Measurements from ENCODE around the gene CYB5A.
"Not testable (repeated sequence)": the region's sequence is repeated elsewhere in the genome, so short reads cannot be mapped to it uniquely, and the experiment has no call there.

CYB5A gene

DNA sequence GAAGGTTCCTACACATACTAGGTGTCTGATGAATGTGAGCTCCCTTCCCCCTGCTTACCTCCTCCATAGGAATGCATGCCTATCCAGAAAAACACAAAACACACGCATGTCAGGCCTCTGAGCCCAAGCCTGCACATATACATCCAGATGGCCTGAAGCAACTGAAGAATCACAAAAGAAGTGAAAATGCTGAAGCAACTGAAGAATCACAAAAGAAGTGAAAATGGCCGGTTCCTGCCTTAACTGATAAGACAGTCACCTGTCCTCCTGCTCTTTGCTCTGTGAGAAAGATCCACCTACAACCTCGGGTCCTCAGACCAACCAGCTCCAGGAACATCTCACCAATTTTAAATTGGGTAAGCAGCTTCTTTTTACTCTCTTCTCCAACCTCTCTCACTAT, 1.2 kb upstream of the CYB5A start:
- not testable (repeated sequence) for DNase-seq

DNA sequence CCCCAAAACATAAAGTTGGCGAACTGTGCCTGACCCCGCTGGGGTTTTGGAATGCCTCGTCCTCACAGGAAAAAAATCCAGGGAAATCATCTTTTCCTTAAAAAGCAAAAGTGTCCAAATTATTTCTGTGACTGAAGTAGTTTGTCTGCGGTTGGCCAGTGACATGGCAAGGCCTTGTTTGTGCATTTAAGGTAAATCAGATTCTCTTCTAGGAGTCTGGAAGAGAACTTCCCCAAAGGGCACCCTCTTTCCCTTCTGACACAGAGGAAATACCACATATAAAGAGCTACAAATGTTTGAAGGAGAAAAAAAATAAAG, 737 bp upstream of the CYB5A start:
- DNase-seq: no peak

DNA sequence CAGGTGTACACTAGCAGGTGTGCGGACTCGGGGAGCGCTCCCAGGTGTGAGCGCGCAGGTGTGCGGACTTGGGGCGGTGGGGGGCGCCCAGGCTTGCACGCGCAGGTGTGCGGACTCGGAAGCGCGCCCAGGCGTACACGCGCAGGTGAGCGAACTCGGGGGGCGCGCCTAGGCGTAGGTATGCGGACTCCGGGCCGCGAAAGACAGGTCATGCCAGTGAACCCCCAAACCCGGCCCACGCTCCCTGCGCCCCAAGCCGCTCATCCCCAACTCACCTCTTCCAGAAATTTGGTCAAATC, 342 bp downstream of the CYB5A start:
- no peak for DNase-seq

DNA sequence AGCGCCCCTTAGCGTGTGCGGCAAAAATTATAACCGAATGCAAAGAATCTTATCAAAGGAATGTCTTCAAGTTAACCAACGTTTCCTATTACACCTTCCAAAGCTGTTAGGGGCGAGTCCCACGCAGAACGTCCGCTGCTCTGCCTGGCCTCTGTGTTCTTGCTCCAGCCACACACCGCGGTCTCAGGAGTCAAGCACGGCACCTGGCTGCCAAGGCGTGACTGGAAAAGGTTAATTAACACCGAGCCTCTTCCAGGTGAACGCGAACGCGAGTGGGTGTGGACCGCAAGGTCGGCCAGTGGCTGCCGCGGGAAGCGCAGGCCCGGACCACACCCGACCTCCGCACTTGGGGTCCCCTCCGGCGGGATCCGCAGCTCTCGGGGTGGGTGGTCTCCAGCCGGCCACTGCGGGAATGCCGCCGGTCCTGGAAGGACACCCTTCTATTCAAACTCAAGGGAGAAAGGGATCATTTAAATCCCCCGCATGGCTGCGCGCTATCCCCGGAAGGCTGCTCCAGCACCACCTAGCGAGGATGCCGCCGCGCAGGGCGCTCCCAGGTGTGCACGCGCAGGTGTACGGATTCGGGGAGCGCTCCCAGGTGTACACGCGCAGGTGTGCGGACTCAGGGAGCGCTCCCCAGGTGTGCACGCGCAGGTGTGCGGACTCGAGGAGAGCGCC, 830 bp downstream of the CYB5A start:
- DNase-seq: peak; percentile 15

DNA sequence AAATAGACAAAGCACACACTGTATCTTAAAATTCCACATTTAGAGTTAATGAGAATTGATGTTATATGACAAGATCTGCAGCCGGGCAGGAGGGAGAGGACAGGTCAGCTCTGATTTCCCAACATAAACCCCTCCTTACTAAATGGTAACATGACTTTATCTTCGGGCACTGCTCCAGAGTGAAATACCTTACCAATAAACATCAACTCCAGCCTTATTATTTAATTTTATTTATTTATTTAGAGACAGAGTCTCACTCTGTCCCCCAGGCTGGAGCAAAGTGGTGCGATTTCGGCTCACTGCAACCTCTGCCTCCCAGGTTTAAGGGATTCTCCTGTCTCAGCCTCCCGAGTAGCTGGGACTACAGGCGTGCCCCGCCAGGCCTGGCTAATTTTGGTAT, 1.7 kb downstream of the CYB5A start:
- no peak for DNase-seq

DNA sequence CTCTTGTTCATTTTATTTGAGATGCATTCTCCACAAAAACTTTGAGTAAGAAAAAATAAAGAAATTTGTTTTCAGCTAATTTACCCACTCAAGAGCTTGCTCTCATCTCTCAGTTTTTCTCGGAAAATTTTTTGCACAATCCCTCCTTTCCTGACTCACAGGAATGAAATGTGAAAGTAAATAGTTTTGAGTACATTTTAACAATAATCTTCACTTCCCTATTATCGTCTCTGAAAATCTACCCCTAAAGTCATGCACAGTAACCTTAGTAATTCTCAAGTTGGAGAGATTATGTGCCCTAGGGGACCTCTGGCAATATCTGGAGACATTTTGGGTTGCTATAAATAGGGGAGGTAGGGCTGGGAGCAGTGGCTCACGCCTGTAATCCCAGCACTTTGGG, 2.6 kb downstream of the CYB5A start:
- DNase-seq: no peak

DNA sequence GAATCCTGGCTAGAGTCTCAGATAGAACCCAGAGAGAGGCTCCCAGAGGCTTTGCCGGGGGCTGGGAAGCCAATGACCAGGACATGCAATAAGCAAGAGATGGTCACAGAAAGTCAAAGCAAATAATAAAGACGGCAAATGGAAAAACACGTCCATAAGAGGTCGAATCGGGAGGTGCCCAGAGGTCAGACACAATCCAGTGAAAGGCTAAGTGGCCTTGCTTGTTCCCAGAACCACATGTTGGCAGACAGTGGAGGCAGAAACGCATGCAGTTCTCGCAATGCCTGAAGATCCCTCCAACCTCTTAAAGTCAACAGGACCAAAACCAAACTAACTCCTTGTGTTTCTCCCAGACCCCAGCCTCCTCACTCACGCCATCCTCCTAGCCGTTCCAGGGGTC, 3.0 kb downstream of the CYB5A start:
- no peak for DNase-seq

DNA sequence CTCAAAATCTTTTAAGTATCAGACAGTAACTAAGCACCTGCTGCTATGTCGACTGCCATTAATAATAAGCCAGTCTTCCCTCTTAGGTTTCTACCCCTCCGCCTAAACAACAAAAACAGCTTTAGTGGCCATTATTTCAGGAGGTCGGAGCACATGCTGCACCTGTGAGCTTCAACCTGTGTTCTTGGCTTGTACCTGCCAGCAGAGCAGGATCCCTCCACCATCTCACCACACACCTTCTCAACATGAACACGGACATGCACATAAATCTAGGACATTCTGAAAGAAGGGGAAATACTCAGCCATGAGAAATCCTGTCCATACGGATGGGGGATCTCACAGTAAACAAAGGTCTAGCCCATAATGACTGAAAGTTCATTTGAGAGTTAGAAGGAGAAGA, 3.7 kb downstream of the CYB5A start:
- DNase-seq: no peak

DNA sequence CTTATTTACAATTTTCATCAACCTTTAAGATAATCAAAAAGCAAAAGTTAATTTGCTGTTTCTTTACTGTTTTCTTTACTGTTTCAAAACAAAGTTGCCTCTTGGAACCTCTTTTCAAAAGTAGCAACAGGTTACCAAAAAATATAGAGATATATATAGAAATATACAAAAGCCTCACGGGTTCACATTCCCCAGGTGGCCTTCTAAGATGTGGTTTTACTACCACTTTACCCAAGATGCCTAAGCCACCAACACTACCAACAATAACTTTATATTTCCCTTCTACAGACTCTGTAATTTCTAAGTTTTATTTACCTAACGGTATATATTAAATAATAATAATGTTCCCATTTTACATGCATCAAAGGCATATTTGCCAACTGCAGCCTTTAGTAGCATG, 4.9 kb downstream of the CYB5A start:
- DNase-seq: no peak

DNA sequence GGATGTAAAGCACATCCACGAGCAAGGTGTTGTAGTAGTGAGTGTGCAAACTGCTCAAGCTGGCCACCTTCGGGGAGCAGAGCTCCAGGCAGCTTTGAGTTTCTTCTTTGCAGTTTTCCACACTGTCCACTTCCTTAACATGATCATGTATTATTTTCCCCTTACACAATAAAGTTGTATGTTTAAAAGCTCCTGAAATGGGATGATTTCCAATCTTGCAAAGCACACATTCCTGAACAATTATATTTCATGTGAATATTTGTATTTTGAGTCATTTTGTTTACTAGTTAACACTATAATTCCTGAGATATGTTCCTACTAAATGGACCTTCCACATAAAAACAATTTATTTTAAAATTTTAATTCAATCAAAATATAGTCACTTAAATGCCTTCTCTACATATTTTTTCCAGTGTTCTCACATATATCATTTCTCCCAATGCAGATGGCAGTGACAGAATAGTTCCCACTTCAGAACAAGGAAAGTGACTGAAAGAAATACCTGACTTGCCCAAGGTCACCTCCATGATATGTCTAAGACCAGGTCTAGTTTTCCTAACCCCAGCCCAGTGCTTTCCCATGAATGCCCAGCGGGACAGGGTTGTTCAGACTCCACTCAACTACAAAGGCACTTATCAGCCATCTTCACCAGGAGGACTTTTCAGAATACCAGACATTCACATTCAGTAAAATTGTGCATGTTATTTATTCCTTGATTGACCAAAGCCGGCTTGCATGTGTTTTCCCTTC, 5.5 kb downstream of the CYB5A start:
- DNase-seq: no peak

DNA sequence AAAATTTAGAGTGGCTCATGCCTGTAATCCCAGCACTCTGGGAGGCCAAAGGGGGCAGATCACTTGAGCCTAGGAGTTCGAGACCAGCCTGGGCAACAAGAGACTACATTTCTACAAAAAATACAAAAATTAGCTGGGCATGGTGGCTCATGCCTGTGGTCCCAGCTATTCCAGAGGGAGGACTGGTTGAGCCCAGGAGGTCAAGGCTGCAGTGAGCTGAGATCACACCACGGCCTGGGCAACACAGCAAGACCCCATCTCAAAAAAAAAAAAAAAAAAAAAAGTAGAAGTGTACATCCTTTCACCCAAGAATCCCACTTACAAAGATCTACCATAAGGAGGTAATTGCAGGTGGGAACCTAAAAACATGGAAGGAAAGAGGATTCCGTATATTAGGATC, 6.2 kb downstream of the CYB5A start:
- DNase-seq: not testable (repeated sequence)

DNA sequence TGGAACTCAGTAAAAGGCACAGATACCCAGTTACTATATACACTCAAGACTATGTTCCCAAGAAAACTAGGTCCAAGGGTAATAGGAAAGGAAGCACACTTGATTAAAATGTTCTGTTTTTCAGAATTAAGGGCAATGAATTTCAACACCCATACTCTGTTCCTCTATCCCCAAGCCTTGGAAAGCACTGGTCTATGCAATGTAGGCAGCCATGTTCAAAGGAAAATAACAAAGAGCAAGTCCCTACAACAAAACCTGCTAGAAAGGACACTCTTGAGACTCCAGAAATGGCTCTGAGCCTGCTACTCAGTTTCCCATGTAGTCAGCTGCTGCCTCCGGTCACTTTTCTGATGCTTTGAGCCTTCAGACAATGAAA, 6.8 kb downstream of the CYB5A start:
- DNase-seq: no peak

DNA sequence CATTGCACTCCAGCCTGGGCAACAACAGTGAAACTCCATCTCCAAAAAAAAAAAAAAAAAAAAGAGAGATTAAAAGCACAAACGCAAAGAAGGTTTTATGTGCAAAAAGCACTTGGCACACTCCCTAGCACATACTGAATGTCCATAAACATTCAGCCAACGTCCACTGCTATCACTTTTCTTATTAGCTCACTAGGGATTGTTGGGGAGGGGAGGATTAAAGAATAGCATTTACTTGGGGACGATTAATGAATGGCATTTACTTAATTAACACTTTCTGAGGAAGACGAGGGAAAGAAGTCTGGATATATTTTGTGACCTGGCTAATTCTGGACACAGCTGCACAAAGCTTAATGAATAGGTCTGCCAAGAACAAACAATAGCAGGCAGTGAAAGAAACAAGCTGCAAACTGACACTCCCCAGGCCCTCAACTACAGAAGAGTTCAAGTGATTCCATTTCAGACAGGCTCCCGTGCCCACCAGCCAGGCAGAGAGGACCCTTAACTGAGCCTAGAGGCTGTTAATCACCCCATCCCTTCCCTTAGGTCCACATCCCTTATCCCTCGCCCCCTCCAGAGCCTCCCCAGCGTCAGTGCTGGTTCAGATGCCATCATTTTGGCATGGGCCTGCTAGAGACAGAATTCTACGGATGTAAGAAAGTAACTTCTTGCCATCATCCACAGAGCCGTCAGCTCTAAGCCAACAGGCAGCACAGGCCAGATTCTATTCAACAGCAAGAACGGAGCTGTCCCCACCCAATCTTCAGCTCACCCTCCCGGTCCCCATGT, 7.4 kb downstream of the CYB5A start:
- no peak for DNase-seq

DNA sequence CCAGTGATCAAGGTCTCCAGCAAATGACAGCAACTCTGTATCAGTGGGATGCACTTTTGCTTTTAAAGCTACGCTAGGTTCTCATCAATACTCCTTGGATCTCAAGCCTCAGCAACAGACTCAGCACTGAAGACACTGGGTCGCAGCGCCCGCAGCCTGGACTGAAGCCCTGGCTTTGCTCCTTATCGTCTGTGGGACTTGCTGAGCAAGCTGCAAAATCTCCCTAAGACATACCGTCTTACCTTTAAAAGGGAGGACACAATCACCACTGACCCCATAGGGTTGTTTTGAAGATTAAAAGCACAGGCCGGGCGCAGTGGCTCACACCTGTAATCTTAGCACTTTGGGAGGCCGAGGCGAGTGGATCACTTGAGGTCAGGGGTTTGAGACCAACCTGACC, 8.1 kb downstream of the CYB5A start:
- no peak for DNase-seq

DNA sequence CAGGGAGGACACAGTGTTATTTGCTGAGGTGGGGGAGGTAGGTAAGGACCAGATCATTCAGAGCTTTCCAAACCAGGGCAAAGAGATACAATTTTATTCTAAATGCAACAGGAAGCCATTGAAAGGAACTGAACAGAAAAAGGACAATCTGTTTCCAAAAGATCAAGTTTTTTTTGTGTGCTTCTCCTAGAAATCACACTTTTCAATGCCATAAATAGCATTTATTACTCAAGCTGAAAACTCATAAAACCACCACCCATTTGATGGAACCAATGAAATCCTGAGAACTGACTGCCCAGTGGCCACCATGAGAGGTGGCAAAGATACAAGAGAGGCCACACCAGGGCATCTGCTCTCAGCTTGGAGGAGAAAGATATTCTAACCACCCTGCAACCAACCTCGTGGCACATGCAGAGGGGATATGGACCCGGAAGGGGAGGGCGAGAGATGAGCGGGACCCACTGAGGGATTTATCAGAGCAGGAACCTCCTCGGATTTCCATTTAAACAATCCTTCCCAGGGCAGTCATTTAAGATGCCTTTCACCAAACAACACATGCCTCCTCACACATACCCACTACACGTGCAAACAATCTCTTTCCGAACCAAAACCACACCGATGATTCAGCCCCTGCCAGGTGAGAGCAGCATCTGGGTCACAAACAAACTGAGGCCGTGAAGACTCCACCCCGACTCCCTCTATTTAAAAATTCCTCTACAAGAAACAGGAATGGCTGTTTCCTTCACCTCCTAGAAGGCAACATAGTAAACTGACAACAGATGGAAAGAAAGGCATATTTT, 8.8 kb downstream of the CYB5A start:
- DNase-seq: no peak

DNA sequence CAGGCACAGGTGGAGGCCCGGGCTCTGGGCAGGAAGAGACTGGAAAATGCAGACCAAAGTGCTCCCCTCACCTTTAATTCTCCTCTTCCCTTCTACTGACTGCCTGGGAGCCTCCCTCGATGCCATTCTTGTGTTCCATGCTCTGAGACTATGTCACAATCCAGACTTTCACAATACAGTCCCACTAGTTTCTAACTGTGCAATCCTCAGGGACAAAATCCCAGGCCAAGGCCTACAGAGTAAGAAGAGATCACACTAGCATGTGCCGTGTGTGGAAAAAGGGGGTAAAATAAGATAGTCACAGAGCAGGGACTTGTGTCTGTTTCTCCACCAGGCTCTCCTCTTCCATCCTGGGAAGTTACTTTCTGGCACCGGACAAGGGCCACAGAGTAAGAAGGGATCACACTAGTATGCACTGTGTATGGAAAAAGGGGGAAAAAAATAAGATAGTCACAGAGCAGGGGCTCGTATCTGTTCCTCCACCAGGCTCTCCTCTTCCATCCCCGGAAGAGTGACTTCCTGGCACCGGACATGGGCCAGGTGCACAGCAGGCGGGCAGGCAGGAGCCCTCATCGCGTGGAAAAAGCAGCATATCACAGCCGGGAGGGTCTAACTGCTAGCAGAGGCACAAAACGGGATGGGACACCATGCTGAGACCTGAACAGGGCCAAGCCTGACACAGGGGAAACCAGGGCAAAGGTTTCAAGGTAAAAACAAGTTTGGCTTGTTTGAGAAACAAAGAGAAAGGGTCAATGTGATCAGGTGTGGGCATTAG, 9.6 kb downstream of the CYB5A start:
- DNase-seq: no peak

DNA sequence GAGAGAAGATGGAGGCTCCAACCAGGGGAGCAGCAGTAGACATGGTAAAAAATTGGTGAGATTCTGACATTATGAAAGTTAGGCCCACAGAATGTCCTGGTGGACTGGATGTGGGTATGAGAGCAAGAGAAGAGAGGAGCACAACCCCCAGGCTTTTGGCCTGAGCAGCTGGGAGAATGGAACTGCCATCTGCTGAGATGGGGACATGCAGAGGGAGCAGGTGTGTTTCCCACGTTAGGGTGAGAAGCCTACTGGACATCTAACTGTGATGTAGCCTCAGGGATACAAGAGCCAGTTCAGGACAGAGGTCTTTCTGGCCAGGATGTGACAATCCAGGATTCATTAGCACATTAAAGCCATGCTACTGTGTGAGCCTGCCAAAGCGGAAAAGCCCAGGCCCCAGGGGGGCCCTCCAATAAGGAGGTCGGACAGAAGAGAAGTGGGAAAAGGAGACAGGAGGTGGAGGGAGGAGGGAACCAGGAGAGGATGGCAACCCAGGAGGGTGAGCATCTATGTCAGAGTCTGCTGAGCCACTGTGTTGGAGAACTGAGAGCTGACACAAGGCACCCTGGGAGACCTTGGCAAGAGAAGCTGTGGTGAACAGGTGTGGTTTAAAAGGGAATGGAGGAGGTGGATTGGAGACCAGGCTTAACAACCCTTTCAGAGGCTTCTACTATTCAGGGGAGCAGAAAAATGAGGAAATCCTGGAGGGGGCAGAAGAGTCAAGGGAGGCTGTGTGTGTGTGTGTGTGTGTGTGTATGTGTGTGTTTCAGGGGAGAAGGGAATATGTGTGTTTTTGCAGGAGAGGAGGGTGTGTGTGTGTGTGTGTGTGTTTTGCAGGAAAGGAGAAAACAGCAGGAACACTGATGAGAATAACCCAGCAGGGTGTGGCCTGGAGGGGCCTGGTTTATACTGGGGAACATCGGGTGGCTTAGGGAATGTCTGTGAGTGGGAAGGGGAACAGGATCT, 10.5 kb downstream of the CYB5A start:
- no peak for DNase-seq

DNA sequence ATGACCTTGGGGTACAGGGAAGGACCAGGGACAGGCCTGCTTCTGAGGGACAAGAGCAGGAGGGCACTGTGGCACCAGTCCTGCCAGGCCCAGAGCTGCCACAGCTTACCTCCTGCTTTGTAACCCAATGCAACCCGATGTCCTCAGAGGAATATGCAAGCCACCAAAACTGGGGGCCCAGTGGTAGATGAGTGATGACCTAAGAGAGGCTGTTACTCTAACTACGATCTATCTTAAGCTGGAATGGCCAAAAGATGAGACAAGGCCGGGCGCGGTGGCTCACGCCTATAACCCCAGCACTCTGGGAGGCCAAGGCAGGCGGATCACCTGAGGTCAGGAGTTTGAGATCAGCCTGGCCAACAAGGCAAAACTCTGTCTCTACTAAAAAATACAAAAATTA, 12.8 kb downstream of the CYB5A start:
- DNase-seq: no peak

DNA sequence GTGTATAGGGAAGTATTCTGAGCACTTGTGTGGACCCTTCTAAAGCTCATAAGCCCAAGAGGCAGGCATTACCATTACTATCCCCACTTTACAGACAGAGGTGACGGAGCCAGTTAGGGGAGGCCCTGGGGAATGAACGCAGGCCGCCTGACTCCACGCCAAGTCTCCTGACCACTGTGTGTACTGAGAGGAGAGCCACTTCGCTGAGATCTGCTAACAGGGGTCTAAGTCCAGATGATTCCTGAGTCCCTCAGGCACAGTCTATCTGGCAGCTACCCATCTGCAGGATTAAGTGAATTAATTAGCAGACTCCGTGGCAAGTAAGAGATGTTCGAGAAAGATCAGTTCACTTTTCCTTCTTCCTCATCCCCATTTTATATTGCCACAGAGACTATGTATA, 13.7 kb downstream of the CYB5A start:
- no peak for DNase-seq

DNA sequence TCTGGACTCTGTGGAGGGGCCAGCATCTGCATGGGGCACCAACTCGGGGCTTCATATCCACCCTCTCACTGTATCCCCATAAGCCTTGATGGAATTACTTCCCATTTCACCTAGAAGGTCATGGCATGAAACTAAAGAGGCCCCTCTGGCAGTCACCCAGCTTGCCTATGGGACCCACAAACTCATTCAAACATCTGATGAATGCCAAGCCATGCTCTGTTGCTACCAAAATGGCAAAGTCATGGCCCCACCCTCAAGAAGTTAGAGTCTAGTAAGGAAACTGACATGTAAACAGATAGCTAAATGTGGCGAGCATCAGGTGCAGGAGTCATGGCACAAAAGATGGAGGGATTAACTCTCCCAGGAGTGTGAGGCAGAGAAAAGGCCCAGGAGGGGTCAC, 14.5 kb downstream of the CYB5A start:
- no peak for DNase-seq

DNA sequence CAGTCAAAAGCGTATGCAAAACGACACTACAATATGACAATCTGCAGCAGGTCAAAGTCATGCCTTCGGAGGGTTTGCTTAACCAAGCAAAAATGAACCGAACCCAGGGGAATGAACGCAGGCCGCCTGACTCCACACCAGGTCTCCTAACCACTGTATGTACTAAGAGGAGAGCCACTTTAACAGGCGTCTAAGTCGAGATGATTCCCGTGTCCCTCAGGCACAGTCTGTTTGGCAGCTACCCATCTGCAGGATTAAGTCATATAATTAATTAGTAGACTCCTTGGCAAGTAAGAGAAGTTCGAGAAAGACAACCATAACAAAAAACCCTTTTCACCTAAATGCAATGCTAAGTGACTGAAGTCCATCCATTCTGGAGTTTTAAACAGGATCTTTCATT, 15.2 kb downstream of the CYB5A start:
- no peak for DNase-seq

DNA sequence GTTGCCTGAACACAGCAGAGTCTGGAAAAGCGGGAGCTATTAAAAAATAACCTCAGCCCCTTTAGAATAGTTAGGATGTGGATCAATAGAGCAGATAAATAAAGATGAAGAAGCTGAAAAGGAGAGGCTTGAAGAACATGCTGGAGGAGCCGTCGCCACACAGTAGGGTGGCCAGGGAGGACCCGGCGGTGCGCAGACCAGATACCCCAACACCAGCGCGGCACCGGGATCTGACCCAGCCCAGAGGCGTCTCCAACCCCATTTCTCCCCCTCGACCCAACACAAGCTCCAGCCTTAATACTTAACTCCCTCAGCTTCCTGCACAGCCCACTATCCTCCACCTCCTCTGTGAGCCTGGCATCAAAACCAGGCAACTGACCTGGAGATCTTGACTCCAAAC, 16.0 kb downstream of the CYB5A start:
- DNase-seq: no peak

Measured in activated naive CD4-positive, alpha-beta T cell treated with Interleukin-2 at 50 U/mL for 16 hours (primary cell).